GM12878 (cell line): ENCODE data around the gene SMTNL2. TPM values are rescaled to one million over a fixed set of nuclear protein-coding genes. Genes with fewer than 3 reads are reported as not detected.

Experiments
- BMI1 ChIP-seq: fragments of 450-650 bp; IDR thresholded peaks from 2 replicates; pipeline ENCODE4 v1.6.1; 2016; ENCODE audit warnings: mild to moderate bottlenecking, moderate library complexity, borderline replicate concordance
- CREM ChIP-seq: IDR thresholded peaks from 2 replicates; pipeline ENCODE4 v1.6.1; 2014; ENCODE audit warnings: antibody characterized with exemption, low read depth
- MEF2A ChIP-seq: IDR thresholded peaks from 2 replicates; pipeline ENCODE4 v1.6.1; 2011; ENCODE audit warnings: low read depth, mild to moderate bottlenecking, low read length, moderate library complexity; ENCODE audit not compliant: insufficient read depth
- MYC ChIP-seq: IDR thresholded peaks from 2 replicates; pipeline ENCODE4 v1.6.1; 2011; ENCODE audit warnings: mild to moderate bottlenecking, low read length, moderate library complexity, inconsistent platforms; ENCODE audit not compliant: insufficient read depth, insufficient replicate concordance, insufficient read length, severe bottlenecking
- NFIC ChIP-seq: IDR thresholded peaks from 2 replicates; pipeline ENCODE4 v1.6.1; 2012; ENCODE audit warnings: low read depth, mild to moderate bottlenecking, inconsistent platforms, low read length, moderate library complexity
- RELA ChIP-seq: fragments of 450-650 bp; IDR thresholded peaks from 2 replicates; pipeline ENCODE4 v1.8.0; 2014; ENCODE audit warnings: borderline replicate concordance; ENCODE audit not compliant: partially characterized antibody
- SMAD5 ChIP-seq: IDR thresholded peaks from 2 replicates; pipeline ENCODE4 v1.6.1; 2016; ENCODE audit warnings: antibody characterized with exemption, low read depth
- SMARCA5 ChIP-seq: fragments of 450-650 bp; IDR thresholded peaks from 2 replicates; pipeline ENCODE4 v1.6.1; 2017; ENCODE audit warnings: mild to moderate bottlenecking
- TBL1XR1 ChIP-seq: IDR thresholded peaks from 2 replicates; pipeline ENCODE4 v1.6.1; 2012; ENCODE audit warnings: low read depth, low read length, improper control_type of control experiment
- TCF12 ChIP-seq: IDR thresholded peaks from 2 replicates; pipeline ENCODE4 v1.6.1; 2011; ENCODE audit warnings: low read depth, mild to moderate bottlenecking, low read length
- TCF7 ChIP-seq: IDR thresholded peaks from 2 replicates; pipeline ENCODE4 v1.6.1; 2014; ENCODE audit warnings: antibody characterized with exemption, borderline replicate concordance
- ZBTB11 ChIP-seq: fragments of 450-650 bp; formaldehyde crosslinking; IDR thresholded peaks from 2 replicates; pipeline ENCODE4 v1.5.0; 2022; ENCODE audit warnings: mild to moderate bottlenecking, missing genetic modification characterization
- ZNF384 ChIP-seq: IDR thresholded peaks from 2 replicates; pipeline ENCODE4 v1.6.1; 2012; ENCODE audit warnings: low read depth, mild to moderate bottlenecking, low read length, improper control_type of control experiment, borderline replicate concordance
- polyA plus RNA-seq, 11 experiments: library from polyadenylated mRNA; depleted of rRNA in 4 of 11; unstranded in 6 of 11; stranded (reverse) in 5 of 11; fragments of >200 nt; fragmentation: Nextera tagmentation in 4 of 11; fragmentation: Illumina TruSeq in 1 of 11; extraction: Ambion mirVana in 4 of 11; extraction: Trizol in 1 of 11; gene quantifications; 1 replicate in 1 of 11; 2 replicates in 10 of 11; pipeline versions ENCODE4 v1.2.1 to v1.2.3, GENCODE V29; 2011 to 2016; ENCODE audit warnings: inconsistent platforms in 2 of 11, missing spikeins in 2 of 11, low read depth in 1 of 11
- total RNA-seq, 4 experiments: library from RNA; depleted of rRNA in 3 of 4; stranded (reverse); fragments of >200 nt in 3 of 4; fragmentation: Illumina TruSeq in 1 of 4; extraction: Trizol in 1 of 4; gene quantifications; 2 replicates each; pipeline versions ENCODE4 v1.2.1 to v1.2.3, GENCODE V29; 2013 to 2021
- TF ChIP-seq, protein P1 (sequence below): IDR thresholded peaks from 2 replicates; pipeline ENCODE4 v1.6.1; 2012; ENCODE audit warnings: mild to moderate bottlenecking, low read depth, low read length
- TF ChIP-seq, protein P2 (sequence below): IDR thresholded peaks from 2 replicates; pipeline ENCODE4 v1.6.1; 2012; ENCODE audit warnings: improper control_type of control experiment, low read depth, low read length; ENCODE audit not compliant: insufficient replicate concordance
- TF ChIP-seq, protein P3 (sequence below): IDR thresholded peaks from 2 replicates; pipeline ENCODE4 v1.6.1; 2011; ENCODE audit warnings: low read depth, mild to moderate bottlenecking, low read length, moderate library complexity, borderline replicate concordance; ENCODE audit errors: extremely low read depth

SMTNL2 gene
- total and polyA plus RNA-seq, 10 of the 15 experiments (the other 5 are each of a cell fraction or from before 2014, with no cell fraction given), result not detected

DNA sequence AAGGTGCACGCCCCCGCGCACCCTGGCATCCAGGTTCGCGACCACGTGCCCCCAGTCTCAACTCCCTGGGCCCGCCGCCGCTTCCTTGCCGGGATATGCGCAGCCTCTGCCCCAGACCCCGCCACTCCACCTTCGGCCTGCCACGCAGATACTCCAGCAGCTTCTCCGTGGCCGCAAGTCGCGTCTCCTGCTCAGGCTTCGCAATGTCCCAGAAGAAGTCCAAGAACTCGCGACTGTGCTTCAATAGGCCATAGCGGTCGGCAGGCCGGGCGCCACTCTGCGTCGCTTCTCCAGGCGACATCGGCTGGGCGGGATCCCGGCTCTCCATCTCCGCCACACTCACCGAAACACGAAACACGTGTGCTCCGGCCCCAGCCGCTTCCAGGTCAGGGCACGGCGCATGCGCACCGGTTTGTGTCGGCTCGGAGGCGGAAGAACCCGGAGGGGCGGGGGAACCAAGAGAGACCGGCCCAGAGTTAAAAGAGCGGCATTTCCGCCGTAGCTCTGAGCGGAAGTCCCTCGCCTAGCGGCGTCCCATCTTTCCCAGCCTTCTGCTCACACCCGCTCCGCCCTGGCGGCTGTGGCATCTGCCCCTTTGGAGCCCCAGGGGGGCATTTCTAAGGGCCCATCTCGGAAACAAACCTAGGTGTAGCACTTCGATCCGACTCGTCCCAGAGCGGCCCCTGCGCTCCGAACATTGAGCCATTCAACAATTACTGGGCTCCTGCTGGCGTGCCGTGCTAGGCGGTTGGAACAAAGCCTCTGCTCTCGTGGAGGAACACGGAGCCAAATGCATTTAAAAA lies 29.1 kb upstream of the SMTNL2 start, which contains the start of gene MYBBP1A (continued):
- TF ChIP-seq ZBTB11 (CRISPR knock-in tag) (peak; percentile 61), BMI1 (no peak), NFIC (no peak), ZNF384 (no peak), MYC (peak; percentile 26), RELA (no peak), SMAD5 (peak; percentile 88; the same call in 1 of the 2 replicates), TCF12 (peak; percentile 37; the same call in 1 of the 2 replicates), MEF2A (no peak), SMARCA5 (peak; percentile 52; the same call in 1 of the 2 replicates), CREM (0 out of 2 replicates have a peak, but pooled peaks have one; percentile 5), TCF7 (no peak), TBL1XR1 (no peak)
- TF ChIP-seq, protein P1, sequence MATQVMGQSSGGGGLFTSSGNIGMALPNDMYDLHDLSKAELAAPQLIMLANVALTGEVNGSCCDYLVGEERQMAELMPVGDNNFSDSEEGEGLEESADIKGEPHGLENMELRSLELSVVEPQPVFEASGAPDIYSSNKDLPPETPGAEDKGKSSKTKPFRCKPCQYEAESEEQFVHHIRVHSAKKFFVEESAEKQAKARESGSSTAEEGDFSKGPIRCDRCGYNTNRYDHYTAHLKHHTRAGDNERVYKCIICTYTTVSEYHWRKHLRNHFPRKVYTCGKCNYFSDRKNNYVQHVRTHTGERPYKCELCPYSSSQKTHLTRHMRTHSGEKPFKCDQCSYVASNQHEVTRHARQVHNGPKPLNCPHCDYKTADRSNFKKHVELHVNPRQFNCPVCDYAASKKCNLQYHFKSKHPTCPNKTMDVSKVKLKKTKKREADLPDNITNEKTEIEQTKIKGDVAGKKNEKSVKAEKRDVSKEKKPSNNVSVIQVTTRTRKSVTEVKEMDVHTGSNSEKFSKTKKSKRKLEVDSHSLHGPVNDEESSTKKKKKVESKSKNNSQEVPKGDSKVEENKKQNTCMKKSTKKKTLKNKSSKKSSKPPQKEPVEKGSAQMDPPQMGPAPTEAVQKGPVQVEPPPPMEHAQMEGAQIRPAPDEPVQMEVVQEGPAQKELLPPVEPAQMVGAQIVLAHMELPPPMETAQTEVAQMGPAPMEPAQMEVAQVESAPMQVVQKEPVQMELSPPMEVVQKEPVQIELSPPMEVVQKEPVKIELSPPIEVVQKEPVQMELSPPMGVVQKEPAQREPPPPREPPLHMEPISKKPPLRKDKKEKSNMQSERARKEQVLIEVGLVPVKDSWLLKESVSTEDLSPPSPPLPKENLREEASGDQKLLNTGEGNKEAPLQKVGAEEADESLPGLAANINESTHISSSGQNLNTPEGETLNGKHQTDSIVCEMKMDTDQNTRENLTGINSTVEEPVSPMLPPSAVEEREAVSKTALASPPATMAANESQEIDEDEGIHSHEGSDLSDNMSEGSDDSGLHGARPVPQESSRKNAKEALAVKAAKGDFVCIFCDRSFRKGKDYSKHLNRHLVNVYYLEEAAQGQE, result no peak
- TF ChIP-seq, protein P2, sequence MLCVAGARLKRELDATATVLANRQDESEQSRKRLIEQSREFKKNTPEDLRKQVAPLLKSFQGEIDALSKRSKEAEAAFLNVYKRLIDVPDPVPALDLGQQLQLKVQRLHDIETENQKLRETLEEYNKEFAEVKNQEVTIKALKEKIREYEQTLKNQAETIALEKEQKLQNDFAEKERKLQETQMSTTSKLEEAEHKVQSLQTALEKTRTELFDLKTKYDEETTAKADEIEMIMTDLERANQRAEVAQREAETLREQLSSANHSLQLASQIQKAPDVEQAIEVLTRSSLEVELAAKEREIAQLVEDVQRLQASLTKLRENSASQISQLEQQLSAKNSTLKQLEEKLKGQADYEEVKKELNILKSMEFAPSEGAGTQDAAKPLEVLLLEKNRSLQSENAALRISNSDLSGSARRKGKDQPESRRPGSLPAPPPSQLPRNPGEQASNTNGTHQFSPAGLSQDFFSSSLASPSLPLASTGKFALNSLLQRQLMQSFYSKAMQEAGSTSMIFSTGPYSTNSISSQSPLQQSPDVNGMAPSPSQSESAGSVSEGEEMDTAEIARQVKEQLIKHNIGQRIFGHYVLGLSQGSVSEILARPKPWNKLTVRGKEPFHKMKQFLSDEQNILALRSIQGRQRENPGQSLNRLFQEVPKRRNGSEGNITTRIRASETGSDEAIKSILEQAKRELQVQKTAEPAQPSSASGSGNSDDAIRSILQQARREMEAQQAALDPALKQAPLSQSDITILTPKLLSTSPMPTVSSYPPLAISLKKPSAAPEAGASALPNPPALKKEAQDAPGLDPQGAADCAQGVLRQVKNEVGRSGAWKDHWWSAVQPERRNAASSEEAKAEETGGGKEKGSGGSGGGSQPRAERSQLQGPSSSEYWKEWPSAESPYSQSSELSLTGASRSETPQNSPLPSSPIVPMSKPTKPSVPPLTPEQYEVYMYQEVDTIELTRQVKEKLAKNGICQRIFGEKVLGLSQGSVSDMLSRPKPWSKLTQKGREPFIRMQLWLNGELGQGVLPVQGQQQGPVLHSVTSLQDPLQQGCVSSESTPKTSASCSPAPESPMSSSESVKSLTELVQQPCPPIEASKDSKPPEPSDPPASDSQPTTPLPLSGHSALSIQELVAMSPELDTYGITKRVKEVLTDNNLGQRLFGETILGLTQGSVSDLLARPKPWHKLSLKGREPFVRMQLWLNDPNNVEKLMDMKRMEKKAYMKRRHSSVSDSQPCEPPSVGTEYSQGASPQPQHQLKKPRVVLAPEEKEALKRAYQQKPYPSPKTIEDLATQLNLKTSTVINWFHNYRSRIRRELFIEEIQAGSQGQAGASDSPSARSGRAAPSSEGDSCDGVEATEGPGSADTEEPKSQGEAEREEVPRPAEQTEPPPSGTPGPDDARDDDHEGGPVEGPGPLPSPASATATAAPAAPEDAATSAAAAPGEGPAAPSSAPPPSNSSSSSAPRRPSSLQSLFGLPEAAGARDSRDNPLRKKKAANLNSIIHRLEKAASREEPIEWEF, result no peak
- TF ChIP-seq, protein P3, sequence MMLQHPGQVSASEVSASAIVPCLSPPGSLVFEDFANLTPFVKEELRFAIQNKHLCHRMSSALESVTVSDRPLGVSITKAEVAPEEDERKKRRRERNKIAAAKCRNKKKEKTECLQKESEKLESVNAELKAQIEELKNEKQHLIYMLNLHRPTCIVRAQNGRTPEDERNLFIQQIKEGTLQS, result peak; percentile 30; the same call in 1 of the 2 replicates
